Stromal cell of bone marrow (primary cell): Measurements from ENCODE around the gene ZNF678.
"Not testable (repeated sequence)": the region's sequence is repeated elsewhere in the genome, so short reads cannot be mapped to it uniquely, and the experiment has no call there.

Experiments
- DNase-seq: peaks from one replicate; pipeline ENCODE4 v3.0.0-alpha.2; 2012; ENCODE audit warnings: low read depth

The ZNF678 gene

GRCh38 chr1:227604446-227604845, 41.1 kb downstream of the ZNF678 start:
- DNase-seq = no peak

- not testable (repeated sequence) for DNase-seq
Measured at GRCh38 chr1:227606271-227606670, 42.9 kb downstream of the ZNF678 start.

- DNase-seq = no peak
Measured at GRCh38 chr1:227607336-227607898, 44.1 kb downstream of the ZNF678 start.

DNA sequence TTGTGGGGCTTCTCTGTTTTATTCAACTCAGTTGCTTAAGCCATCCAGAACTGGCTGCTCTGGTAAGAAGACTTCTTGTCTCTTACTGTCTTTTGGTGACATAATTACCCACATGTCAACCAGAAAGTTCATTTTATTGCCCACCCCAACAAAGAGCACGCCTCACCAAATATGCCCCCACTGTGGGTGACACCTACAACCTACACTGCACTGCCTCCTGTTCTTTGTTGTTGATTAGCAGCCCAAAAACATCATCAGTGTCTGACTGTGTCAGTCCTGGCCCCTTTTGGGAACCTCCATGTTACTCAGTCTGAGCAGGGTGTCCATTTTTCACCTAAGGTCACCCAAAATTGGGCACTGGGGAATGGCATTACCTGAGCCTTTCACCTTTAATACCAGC, 49.3 kb downstream of the ZNF678 start:
- no peak for DNase-seq

- DNase-seq = no peak
Measured at GRCh38 chr1:227613526-227613925, 50.2 kb downstream of the ZNF678 start.

- no peak for DNase-seq
Measured at GRCh38 chr1:227621211-227621610, 57.9 kb downstream of the ZNF678 start.

GRCh38 chr1:227622739-227623475, 59.6 kb downstream of the ZNF678 start:
- no peak for DNase-seq

DNA sequence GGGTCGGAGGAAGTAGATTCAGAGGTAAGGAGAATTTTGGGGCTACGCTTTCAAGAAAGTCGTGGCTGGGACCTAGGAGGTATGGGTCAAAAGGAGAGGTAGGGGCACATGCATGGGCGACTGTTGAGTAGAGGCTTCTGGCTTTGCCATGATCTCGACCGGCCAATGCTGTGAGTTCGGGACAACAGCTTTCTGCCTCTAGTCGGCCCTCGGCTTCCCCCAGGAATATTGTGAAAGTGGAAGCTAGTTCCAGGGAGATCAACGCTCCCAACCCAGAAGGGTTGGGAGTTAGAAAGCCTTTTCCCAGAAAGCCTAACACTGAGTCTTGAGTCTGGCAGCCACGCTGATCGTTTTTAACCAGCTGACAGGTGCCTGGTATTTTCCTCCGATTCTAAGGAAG, 69.0 kb downstream of the ZNF678 start:
- no peak for DNase-seq

- DNase-seq = no peak
Measured at GRCh38 chr1:227635596-227635995, 72.2 kb downstream of the ZNF678 start.

- DNase-seq = no peak
Measured at GRCh38 chr1:227654431-227654830, 91.1 kb downstream of the ZNF678 start.

- no peak for DNase-seq
Measured at GRCh38 chr1:227654858-227655752, 91.7 kb downstream of the ZNF678 start.

- no peak for DNase-seq
Measured at GRCh38 chr1:227661495-227661894, 98.1 kb downstream of the ZNF678 start.

GRCh38 chr1:227662933-227663332, 99.6 kb downstream of the ZNF678 start:
- DNase-seq = no peak

DNA sequence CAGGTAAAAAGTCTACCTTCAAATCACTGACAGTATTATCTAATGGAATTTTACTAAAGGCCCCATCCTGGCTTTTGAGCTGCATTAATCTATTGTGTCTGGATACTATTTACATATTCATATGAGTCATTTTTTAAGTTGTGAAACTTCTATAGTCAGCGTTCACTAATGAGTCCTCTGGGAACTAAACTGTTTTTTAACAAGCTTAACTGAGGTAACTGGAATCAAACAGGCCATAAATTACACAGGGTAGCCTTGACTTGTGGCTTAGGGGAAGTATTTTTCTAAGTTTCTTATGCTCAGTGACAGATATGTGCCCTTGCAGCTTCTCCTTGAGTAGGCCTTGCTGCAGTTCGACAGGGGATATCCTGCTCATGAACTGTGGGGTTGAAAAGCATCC, 102.9 kb downstream of the ZNF678 start:
- DNase-seq = peak; percentile 6

- no peak for DNase-seq
Measured at GRCh38 chr1:227673441-227673840, 110.1 kb downstream of the ZNF678 start.

GRCh38 chr1:227685807-227686206, 122.5 kb downstream of the ZNF678 start:
- DNase-seq = no peak

DNA sequence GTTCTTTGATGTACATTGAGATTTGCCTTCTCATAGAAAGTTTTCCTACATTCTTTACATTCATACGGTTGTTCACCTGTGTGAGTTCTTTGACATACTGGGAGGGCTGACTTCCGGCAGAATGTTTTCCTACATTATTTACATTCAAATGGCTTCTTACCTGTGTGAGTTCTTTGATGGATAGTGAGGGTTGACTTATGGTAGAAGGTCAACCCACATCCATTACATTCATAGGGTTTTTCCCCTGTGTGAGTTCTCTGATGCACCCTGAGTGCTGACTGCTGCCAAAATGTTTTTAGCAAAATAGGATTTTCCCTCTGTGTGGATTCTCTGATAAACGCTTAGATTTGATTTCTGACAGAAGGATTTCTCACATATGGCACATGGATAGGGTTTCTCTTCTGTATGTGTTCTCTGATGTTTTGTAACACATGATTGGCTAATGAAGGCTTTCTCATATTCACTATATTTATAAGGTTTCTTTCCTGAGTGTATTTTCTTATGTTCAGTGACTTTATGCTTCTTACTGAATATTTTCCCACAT, 134.0 kb downstream of the ZNF678 start:
- DNase-seq = no peak

- not testable (repeated sequence) for DNase-seq
Measured at GRCh38 chr1:227701631-227702030, 138.3 kb downstream of the ZNF678 start.

- DNase-seq = no peak
Measured at GRCh38 chr1:227707846-227708245, 144.5 kb downstream of the ZNF678 start.

- no peak for DNase-seq
Measured at GRCh38 chr1:227709451-227709850, 146.1 kb downstream of the ZNF678 start.

DNA sequence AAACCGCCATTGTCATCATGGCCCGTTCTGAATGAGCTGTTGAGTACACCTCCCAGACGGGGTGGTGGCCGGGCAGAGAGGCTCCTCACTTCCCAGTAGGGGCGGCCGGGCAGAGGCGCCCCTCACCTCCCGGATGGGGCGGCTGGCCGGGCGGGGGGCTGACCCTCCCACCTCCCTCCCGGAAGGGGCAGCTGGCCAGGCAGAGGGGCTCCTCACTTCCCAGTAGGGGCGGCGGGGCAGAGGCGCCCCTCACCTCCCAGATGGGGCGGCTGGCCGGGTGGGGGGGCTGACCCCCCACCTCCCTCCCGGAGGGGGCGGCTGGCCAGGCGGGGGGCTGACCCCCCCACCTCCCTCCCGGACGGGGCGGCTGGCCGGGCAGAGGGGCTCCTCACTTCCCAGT, 147.1 kb downstream of the ZNF678 start:
- not testable (repeated sequence) for DNase-seq

- DNase-seq = no peak
Measured at GRCh38 chr1:227712648-227713047, 149.3 kb downstream of the ZNF678 start.

DNA sequence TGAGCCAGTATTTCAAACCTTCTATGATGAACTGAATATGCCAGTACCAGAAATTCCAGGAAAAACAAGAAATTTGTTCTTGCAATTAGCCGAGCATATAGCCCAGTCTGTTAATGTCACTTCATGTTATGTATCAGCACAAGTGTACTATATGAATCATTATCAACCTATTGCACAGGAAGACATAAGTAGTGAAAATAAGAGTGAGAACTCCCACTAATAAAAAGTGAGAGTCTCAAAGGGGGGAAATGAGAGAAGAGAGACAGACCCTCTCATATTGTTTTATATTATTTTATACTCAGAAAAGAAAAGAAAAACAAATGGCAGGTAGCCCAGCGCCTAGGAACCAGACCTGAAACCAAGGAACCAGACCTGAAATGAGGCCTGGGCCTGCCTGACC, 155.6 kb downstream of the ZNF678 start:
- no peak for DNase-seq
